Ecto neural progenitor cell (in vitro differentiated cells): ENCODE data around the gene SMAP2.
A peak's percentile ranks its signal among the peaks of the same experiment; 100 is the strongest.

ENCODE experiments used
- DNase-seq: peaks from one replicate; pipeline ENCODE4 v3.0.0-alpha.2; 2018; ENCODE audit warnings: low spot score

SMAP2 gene

DNA sequence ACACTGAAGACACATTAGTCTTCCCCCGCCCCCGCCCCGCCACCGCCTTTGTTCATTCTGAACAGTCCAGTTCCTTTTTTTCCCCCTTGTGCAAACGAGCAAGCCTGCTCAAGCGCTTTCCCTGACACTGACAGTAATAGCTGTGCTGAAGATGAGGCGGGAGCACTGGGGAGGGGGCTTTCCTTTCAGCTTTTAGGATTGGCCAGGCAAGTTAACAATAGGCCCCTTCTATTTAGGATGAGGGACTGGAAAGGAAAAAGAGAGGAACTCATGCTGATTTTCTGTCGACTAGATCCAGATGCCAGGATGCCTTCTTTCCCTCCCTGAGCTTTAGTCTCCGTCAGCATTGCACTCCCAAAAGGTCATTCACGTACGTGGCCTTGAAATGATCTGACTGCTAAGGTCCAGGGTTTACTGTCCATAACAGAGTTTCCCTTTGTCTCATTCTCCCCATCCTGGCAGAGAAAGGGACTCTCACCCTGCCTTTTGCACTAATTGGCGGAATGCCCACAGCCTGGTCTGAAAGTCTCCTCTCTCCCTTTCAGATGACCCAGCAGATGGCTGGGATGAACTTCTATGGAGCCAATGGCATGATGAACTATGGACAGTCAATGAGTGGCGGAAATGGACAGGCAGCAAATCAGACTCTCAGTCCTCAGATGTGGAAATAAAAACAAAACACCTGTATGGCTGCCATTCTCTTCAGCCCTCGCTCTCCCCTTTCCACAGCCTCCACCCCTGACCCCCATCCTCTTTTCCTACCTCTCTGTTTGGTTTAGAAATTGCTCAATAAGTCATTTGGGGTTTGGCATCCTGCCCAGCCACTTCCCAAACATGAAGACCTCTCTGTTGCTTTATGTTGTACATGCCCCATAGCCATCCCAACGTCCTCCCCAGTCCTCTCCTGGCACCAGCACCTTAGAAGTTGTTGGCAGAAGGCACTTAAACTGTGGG lies 48.2 kb downstream of the SMAP2 start:
- DNase-seq, result peak; percentile 52

DNA sequence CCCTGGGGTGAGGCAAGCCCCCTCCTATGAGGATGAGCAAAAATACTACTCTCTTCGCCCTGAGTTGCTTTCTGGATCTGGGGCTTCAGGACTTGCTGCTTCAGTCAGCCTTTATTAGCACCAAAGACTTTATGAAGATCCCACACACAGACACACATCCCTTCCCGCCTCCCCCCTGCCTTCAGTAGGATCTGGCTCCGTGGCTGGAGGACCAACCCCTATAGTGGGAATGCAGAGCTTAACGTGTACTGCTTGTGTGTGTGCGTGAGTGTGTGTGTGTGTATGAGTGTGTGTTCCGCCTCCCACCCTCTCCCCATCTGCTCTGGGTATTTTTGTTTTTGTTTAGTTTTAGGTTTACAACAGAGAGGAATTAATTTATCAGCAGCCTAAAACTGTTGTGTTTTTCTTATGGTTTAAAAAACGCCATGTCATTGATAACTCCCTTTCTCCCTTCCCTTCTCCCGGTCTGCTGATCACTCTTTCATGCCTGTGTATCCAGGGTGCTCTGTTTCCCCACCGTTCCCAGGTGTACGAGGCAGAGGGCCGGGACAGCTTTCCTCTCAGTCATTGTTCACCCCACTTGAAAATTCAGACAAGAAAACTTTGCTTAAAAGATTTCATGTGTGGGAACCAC lies 49.2 kb downstream of the SMAP2 start:
- no peak for DNase-seq

DNA sequence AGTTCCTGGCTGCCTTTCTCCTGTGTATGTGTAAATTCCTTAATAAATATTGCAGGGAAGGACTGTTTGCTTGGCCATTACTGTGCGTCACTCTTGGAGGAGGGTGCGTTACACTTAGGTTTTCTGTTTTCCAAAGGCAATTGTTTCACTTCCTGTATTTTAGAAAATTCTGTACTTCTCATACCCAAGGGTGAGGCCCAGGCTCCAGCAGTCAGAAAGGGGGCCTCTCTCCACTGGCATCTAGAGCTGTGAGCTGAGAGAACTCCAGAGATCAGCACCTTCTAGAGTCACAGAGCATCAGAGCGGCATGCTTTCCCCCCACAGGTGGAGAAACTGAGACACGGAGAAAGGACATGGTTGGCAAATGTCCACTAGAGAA lies 49.7 kb downstream of the SMAP2 start:
- DNase-seq, result no peak

- DNase-seq, result no peak
These were observed 50.6 kb downstream of the SMAP2 start for GRCh38 chr1:40423951-40424618.

- DNase-seq, result no peak
These were observed 51.7 kb downstream of the SMAP2 start for GRCh38 chr1:40425198-40425597.

DNA sequence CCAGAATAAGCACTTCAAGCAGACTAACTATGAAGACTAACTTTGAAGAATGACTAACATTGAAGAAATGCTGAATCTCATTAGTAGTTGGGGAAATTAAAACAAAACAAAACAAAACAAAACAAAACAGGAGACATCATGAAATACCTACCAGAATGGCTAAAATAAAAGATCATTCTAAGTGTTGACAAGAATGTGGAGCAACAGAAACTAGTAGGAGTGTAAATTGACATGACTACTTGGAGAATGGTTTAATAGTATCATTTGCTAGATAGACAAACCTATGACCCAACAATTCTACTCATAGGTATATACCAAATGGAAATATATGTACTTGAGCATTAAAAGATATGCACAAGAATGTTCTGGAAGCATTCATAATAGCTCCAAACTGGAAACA lies 57.9 kb downstream of the SMAP2 start:
- DNase-seq, result no peak

GRCh38 chr1:40432644-40433390 lies 59.3 kb downstream of the SMAP2 start:
- DNase-seq, result no peak

DNA sequence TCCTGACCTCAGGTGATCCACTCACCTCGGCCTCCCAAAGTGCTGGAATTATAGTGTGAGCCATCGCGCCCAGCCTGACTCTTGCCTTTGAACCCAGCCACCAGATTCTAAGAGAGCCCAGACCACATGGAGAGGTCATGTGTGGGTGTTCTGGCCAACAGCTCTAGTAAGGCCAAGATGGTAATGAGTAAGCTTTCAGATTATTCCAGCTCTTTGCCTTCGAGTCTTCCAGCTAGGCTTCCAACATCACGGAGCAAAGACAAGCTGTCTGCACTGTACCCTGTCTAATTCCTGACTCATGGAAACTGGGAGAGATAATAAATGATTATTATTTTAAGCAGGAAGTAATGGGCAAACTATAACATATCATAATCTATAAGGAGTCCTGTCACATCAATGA lies 61.9 kb downstream of the SMAP2 start:
- no peak for DNase-seq

DNA sequence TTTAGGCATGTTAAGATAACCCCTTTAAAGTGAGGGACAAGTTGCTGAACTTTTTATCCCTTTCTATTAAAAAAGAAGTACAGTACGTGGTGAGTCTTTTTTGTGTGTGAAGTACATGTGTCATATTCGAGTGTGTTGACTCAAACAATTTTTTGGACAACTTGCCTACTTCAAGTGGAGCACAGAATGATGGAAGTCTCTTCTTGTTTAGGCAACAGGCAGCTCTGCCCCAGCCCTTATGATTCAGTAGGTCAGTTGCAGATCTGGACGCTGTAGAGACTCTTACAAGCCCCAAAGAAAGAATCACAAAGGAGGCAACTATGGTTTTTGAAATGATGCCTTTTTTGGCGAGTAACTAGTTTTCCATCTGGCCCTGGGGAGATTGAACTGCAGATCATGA lies 62.3 kb downstream of the SMAP2 start:
- no peak for DNase-seq

GRCh38 chr1:40438391-40439015 lies 65.0 kb downstream of the SMAP2 start:
- DNase-seq, result no peak

- DNase-seq, result no peak
These were observed 65.7 kb downstream of the SMAP2 start for GRCh38 chr1:40439247-40439646.

GRCh38 chr1:40449684-40450494 lies 76.4 kb downstream of the SMAP2 start, which contains the start of gene ZFP69B:
Gene ZFP69B (plus strand): TSS chr1:40450476. CDS start chr1:40450962, 486 bp downstream.
- peak; percentile 96 for DNase-seq

GRCh38 chr1:40450495-40451237 lies 77.1 kb downstream of the SMAP2 start:
- peak; percentile 55 for DNase-seq

- DNase-seq, result no peak
These were observed 77.7 kb downstream of the SMAP2 start for GRCh38 chr1:40451238-40451585.

DNA sequence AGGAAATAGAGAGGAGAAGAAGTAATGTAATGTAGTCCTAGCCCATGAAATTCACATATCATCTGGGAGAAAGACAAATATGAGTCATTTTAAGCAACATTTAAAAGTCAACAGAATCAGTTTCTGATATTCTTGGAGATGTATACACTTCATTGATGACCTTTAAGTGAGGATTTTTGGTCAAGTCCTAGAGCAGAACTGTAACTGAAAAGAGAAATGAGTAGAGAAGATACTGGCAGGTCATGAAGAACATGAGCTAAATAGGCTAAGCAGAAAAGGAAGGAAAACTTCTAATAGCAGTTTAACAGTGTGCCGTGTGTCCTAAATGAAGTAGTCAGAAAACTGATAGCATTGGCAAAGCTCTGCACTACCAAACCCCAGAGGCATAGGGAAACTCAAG lies 81.3 kb downstream of the SMAP2 start:
- DNase-seq, result no peak

- no peak for DNase-seq
These were observed 89.5 kb downstream of the SMAP2 start for GRCh38 chr1:40462956-40463590.

GRCh38 chr1:40469327-40469726 lies 95.8 kb downstream of the SMAP2 start:
- DNase-seq, result no peak
